NOMO-1 treated with DMSO at 0.1 percent for 48 hours (cell line): ENCODE measurements around the gene VPS35L.

Experiments used
- DNase-seq: peaks from one replicate; lab custom pipeline; 2025; ENCODE audit not compliant: unreplicated experiment; lab: John Stamatoyannopoulos, UW

VPS35L gene

GRCh38 chr16:19743816-19744159 is 188.3 kb downstream of the VPS35L start:
- DNase-seq, result no peak

GRCh38 chr16:19744670-19745069 is 189.2 kb downstream of the VPS35L start:
- DNase-seq, result no peak

GRCh38 chr16:19745286-19746010 is 189.9 kb downstream of the VPS35L start:
- DNase-seq, result no peak

GRCh38 chr16:19746561-19746960 is 191.1 kb downstream of the VPS35L start:
- no peak for DNase-seq

GRCh38 chr16:19748389-19749168 is 193.1 kb downstream of the VPS35L start:
- no peak for DNase-seq

- no peak for DNase-seq
Measured at GRCh38 chr16:19749571-19750080, 194.1 kb downstream of the VPS35L start.
